Activated T-cell treated with anti-CD3 and anti-CD28 coated beads for 24 hours (primary cell): ENCODE data around the gene MAN2A1.

ENCODE experiments used
- DNase-seq: peaks from one replicate; pipeline ENCODE4 v3.0.0-alpha.2; 2020; ENCODE audit warnings: low read depth

Gene MAN2A1

GRCh38 chr5:109681763-109682162 lies 8.0 kb upstream of the MAN2A1 start:
- no peak for DNase-seq

GRCh38 chr5:109682383-109682782 lies 7.3 kb upstream of the MAN2A1 start:
- DNase-seq = no peak

- no peak for DNase-seq
These were observed 3.8 kb upstream of the MAN2A1 start for GRCh38 chr5:109685916-109686315.

GRCh38 chr5:109688630-109688969 lies 1.1 kb upstream of the MAN2A1 start:
- DNase-seq = peak; percentile 16

GRCh38 chr5:109688970-109689739 lies 572 bp upstream of the MAN2A1 start:
- DNase-seq = peak; percentile 72

- DNase-seq = peak; percentile 18
These were observed 681 bp downstream of the MAN2A1 start for GRCh38 chr5:109690242-109690974.

GRCh38 chr5:109690975-109691574 lies 1.3 kb downstream of the MAN2A1 start:
- peak; percentile 30 for DNase-seq

- DNase-seq = no peak
These were observed 2.3 kb downstream of the MAN2A1 start for GRCh38 chr5:109691996-109692395.

- DNase-seq = no peak
These were observed 3.1 kb downstream of the MAN2A1 start for GRCh38 chr5:109692852-109693251.

- DNase-seq = no peak
These were observed 4.0 kb downstream of the MAN2A1 start for GRCh38 chr5:109693535-109694400.

- DNase-seq = no peak
These were observed 4.7 kb downstream of the MAN2A1 start for GRCh38 chr5:109694451-109694891.

GRCh38 chr5:109695005-109695926 lies 5.5 kb downstream of the MAN2A1 start:
- no peak for DNase-seq

- DNase-seq = no peak
These were observed 7.6 kb downstream of the MAN2A1 start for GRCh38 chr5:109697339-109697738.

- DNase-seq = no peak
These were observed 10.9 kb downstream of the MAN2A1 start for GRCh38 chr5:109700516-109701153.

- no peak for DNase-seq
These were observed 11.5 kb downstream of the MAN2A1 start for GRCh38 chr5:109701252-109701651.

- DNase-seq = no peak
These were observed 12.1 kb downstream of the MAN2A1 start for GRCh38 chr5:109701792-109702191.

GRCh38 chr5:109703166-109703565 lies 13.4 kb downstream of the MAN2A1 start:
- no peak for DNase-seq

- no peak for DNase-seq
These were observed 14.1 kb downstream of the MAN2A1 start for GRCh38 chr5:109703829-109704228.

- no peak for DNase-seq
These were observed 14.7 kb downstream of the MAN2A1 start for GRCh38 chr5:109704282-109704952.

GRCh38 chr5:109705596-109705995 lies 15.9 kb downstream of the MAN2A1 start:
- DNase-seq = no peak
